Astrocyte (in vitro differentiated cells and primary cell): Measurements from ENCODE around the gene AFF3.

Experiments used
- EZH2 ChIP-seq: IDR thresholded peaks from 2 replicates; pipeline ENCODE4 v1.6.1; 2012; ENCODE audit warnings: mild to moderate bottlenecking, low read length, inconsistent platforms; ENCODE audit not compliant: insufficient read depth
- TF ChIP-seq, protein P1 (sequence below): IDR thresholded peaks from 2 replicates; pipeline ENCODE4 v1.5.1; 2011; ENCODE audit warnings: low read depth, mild to moderate bottlenecking, inconsistent platforms, low read length, moderate library complexity; ENCODE audit not compliant: insufficient read depth

- TF ChIP-seq, protein P1, sequence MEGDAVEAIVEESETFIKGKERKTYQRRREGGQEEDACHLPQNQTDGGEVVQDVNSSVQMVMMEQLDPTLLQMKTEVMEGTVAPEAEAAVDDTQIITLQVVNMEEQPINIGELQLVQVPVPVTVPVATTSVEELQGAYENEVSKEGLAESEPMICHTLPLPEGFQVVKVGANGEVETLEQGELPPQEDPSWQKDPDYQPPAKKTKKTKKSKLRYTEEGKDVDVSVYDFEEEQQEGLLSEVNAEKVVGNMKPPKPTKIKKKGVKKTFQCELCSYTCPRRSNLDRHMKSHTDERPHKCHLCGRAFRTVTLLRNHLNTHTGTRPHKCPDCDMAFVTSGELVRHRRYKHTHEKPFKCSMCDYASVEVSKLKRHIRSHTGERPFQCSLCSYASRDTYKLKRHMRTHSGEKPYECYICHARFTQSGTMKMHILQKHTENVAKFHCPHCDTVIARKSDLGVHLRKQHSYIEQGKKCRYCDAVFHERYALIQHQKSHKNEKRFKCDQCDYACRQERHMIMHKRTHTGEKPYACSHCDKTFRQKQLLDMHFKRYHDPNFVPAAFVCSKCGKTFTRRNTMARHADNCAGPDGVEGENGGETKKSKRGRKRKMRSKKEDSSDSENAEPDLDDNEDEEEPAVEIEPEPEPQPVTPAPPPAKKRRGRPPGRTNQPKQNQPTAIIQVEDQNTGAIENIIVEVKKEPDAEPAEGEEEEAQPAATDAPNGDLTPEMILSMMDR: no peak
- TF ChIP-seq EZH2: no peak
These were observed 6.1 kb downstream of the AFF3 start for GRCh38 chr2:100136310-100136709.
